H1 (cell line): ENCODE data around the gene PLSCR5. TPM values are rescaled to one million over a fixed set of nuclear protein-coding genes. Genes with fewer than 3 reads are reported as not detected.

Experiments
- FOSL1 ChIP-seq: IDR thresholded peaks from 2 replicates; pipeline ENCODE4 v1.6.1; 2011; ENCODE audit warnings: mild to moderate bottlenecking, low read depth, low read length, moderate library complexity; ENCODE audit not compliant: insufficient read depth
- GTF2F1 ChIP-seq: IDR thresholded peaks from 2 replicates; pipeline ENCODE4 v1.6.1; 2012; ENCODE audit warnings: low read depth, low read length, improper control_type of control experiment, borderline replicate concordance
- NANOG ChIP-seq: IDR thresholded peaks from 2 replicates; pipeline ENCODE4 v1.6.1; 2011; ENCODE audit warnings: low read length, low read depth, mild to moderate bottlenecking, inconsistent platforms; ENCODE audit not compliant: insufficient read depth, poor library complexity, severe bottlenecking
- POLR2AphosphoS5 ChIP-seq: IDR thresholded peaks from 2 replicates; pipeline ENCODE4 v1.6.1; 2011; ENCODE audit warnings: low read depth, low read length
- POU5F1 ChIP-seq: IDR thresholded peaks from 2 replicates; pipeline ENCODE4 v1.6.1; 2011; ENCODE audit warnings: low read depth, mild to moderate bottlenecking, low read length, moderate library complexity
- RBBP5 ChIP-seq: IDR thresholded peaks from 2 replicates; pipeline ENCODE4 v1.7.1; 2012; ENCODE audit warnings: low read depth, mild to moderate bottlenecking, inconsistent platforms, low read length, moderate library complexity, borderline replicate concordance
- SP4 ChIP-seq: IDR thresholded peaks from 2 replicates; pipeline ENCODE4 v1.6.1; 2012; ENCODE audit warnings: low read length, inconsistent platforms
- polyA plus RNA-seq, 7 experiments: library from polyadenylated mRNA; depleted of rRNA in 3 of 7; stranded (reverse) in 5 of 7; unstranded in 2 of 7; fragments of >200 nt in 5 of 7; fragments of 200-250 nt in 2 of 7; gene quantifications; 1 replicate in 5 of 7; 2 replicates in 1 of 7; 4 replicates in 1 of 7; pipeline versions ENCODE4 v1.2.1 to v1.2.3, GENCODE V29; 2011 to 2013; ENCODE audit warnings: missing spikeins in 2 of 7, mixed read lengths in 2 of 7
- total RNA-seq: library from RNA; stranded (reverse); fragmentation: NEBNext Ultra II Directional; extraction: Animal tissue kit (Norgen Biotek cat#: 25700); gene quantifications from 2 replicates; pipeline ENCODE4 v1.2.1, GENCODE V29; 2021
- TF ChIP-seq, protein P1 (sequence below): fragments of 300-600 bp; sonication (generic); IDR thresholded peaks from 2 replicates; pipeline ENCODE4 v1.7.1; 2012; ENCODE audit warnings: low read length, moderate library complexity, mild to moderate bottlenecking, inconsistent platforms; ENCODE audit not compliant: insufficient replicate concordance
- TF ChIP-seq, protein P2 (sequence below), 3 experiments: IDR thresholded peaks; 1 replicate in 2 of 3; 2 replicates in 1 of 3; pipeline versions ENCODE4 v1.5.1 to v1.6.1; 2011; ENCODE audit warnings: low read length in 3 of 3, mild to moderate bottlenecking in 3 of 3, inconsistent platforms in 2 of 3, low read depth in 1 of 3, moderate library complexity in 1 of 3; ENCODE audit not compliant: insufficient read depth in 1 of 3; ENCODE audit errors: control extremely low read depth in 1 of 3

Gene PLSCR5
- total and polyA plus RNA-seq, 2 of the 8 experiments (the other 6 are each of a cell fraction or from before 2014, with no cell fraction given) = not detected

DNA sequence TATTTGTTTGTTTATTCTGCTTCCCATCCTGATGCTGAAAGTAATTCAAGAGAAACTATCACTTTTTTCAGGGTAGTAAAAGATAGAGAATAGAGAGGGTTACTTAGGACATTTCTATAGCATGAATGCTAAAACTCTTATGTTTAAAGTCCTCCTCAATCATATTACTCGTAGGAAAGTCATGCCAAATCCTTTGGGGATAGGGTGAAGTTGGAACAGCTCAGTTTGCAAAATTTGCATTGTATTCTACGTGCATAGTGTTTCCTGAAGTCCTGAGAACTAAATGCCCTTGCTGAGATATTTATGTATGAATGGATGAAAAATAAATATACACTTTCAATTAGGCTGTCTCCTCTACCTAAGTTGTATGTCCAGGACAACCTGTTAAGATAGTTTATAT lies 14.6 kb downstream of the PLSCR5 start (continued):
- TF ChIP-seq, protein P1, sequence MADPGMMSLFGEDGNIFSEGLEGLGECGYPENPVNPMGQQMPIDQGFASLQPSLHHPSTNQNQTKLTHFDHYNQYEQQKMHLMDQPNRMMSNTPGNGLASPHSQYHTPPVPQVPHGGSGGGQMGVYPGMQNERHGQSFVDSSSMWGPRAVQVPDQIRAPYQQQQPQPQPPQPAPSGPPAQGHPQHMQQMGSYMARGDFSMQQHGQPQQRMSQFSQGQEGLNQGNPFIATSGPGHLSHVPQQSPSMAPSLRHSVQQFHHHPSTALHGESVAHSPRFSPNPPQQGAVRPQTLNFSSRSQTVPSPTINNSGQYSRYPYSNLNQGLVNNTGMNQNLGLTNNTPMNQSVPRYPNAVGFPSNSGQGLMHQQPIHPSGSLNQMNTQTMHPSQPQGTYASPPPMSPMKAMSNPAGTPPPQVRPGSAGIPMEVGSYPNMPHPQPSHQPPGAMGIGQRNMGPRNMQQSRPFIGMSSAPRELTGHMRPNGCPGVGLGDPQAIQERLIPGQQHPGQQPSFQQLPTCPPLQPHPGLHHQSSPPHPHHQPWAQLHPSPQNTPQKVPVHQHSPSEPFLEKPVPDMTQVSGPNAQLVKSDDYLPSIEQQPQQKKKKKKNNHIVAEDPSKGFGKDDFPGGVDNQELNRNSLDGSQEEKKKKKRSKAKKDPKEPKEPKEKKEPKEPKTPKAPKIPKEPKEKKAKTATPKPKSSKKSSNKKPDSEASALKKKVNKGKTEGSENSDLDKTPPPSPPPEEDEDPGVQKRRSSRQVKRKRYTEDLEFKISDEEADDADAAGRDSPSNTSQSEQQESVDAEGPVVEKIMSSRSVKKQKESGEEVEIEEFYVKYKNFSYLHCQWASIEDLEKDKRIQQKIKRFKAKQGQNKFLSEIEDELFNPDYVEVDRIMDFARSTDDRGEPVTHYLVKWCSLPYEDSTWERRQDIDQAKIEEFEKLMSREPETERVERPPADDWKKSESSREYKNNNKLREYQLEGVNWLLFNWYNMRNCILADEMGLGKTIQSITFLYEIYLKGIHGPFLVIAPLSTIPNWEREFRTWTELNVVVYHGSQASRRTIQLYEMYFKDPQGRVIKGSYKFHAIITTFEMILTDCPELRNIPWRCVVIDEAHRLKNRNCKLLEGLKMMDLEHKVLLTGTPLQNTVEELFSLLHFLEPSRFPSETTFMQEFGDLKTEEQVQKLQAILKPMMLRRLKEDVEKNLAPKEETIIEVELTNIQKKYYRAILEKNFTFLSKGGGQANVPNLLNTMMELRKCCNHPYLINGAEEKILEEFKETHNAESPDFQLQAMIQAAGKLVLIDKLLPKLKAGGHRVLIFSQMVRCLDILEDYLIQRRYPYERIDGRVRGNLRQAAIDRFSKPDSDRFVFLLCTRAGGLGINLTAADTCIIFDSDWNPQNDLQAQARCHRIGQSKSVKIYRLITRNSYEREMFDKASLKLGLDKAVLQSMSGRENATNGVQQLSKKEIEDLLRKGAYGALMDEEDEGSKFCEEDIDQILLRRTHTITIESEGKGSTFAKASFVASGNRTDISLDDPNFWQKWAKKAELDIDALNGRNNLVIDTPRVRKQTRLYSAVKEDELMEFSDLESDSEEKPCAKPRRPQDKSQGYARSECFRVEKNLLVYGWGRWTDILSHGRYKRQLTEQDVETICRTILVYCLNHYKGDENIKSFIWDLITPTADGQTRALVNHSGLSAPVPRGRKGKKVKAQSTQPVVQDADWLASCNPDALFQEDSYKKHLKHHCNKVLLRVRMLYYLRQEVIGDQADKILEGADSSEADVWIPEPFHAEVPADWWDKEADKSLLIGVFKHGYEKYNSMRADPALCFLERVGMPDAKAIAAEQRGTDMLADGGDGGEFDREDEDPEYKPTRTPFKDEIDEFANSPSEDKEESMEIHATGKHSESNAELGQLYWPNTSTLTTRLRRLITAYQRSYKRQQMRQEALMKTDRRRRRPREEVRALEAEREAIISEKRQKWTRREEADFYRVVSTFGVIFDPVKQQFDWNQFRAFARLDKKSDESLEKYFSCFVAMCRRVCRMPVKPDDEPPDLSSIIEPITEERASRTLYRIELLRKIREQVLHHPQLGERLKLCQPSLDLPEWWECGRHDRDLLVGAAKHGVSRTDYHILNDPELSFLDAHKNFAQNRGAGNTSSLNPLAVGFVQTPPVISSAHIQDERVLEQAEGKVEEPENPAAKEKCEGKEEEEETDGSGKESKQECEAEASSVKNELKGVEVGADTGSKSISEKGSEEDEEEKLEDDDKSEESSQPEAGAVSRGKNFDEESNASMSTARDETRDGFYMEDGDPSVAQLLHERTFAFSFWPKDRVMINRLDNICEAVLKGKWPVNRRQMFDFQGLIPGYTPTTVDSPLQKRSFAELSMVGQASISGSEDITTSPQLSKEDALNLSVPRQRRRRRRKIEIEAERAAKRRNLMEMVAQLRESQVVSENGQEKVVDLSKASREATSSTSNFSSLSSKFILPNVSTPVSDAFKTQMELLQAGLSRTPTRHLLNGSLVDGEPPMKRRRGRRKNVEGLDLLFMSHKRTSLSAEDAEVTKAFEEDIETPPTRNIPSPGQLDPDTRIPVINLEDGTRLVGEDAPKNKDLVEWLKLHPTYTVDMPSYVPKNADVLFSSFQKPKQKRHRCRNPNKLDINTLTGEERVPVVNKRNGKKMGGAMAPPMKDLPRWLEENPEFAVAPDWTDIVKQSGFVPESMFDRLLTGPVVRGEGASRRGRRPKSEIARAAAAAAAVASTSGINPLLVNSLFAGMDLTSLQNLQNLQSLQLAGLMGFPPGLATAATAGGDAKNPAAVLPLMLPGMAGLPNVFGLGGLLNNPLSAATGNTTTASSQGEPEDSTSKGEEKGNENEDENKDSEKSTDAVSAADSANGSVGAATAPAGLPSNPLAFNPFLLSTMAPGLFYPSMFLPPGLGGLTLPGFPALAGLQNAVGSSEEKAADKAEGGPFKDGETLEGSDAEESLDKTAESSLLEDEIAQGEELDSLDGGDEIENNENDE = no peak
- TF ChIP-seq, protein P2, sequence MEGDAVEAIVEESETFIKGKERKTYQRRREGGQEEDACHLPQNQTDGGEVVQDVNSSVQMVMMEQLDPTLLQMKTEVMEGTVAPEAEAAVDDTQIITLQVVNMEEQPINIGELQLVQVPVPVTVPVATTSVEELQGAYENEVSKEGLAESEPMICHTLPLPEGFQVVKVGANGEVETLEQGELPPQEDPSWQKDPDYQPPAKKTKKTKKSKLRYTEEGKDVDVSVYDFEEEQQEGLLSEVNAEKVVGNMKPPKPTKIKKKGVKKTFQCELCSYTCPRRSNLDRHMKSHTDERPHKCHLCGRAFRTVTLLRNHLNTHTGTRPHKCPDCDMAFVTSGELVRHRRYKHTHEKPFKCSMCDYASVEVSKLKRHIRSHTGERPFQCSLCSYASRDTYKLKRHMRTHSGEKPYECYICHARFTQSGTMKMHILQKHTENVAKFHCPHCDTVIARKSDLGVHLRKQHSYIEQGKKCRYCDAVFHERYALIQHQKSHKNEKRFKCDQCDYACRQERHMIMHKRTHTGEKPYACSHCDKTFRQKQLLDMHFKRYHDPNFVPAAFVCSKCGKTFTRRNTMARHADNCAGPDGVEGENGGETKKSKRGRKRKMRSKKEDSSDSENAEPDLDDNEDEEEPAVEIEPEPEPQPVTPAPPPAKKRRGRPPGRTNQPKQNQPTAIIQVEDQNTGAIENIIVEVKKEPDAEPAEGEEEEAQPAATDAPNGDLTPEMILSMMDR (IDR thresholded peaks at IDR 0.05; ENCODE audit: control extremely low read depth in 1 of 3, insufficient read depth in 1 of 3, low read depth in 1 of 3, low read length in 3 of 3) = no peak
- no peak for TF ChIP-seq RBBP5
- TF ChIP-seq POLR2AphosphoS5 = no peak
- TF ChIP-seq SP4 = no peak
- TF ChIP-seq NANOG = no peak
- no peak for TF ChIP-seq FOSL1
- no peak for TF ChIP-seq GTF2F1
- TF ChIP-seq POU5F1 = no peak
